GM12801 (cell line): ENCODE results near the gene ETFA.

Experiments
- CTCF ChIP-seq: IDR thresholded peaks from one replicate; pipeline ENCODE4 v1.5.1; 2011; ENCODE audit warnings: control low read depth; ENCODE audit not compliant: insufficient read length; ENCODE audit errors: extremely low read depth

ETFA gene

GRCh38 chr15:76234337-76234889 is 76.9 kb downstream of the ETFA start:
- TF ChIP-seq CTCF: no peak

- no peak for TF ChIP-seq CTCF
Observed at GRCh38 chr15:76233921-76234320, 77.3 kb downstream of the ETFA start.

- TF ChIP-seq CTCF: no peak
Observed at GRCh38 chr15:76229266-76229665, 82.0 kb downstream of the ETFA start.

GRCh38 chr15:76223521-76223920 is 87.7 kb downstream of the ETFA start:
- no peak for TF ChIP-seq CTCF

GRCh38 chr15:76222159-76222558 is 89.1 kb downstream of the ETFA start:
- TF ChIP-seq CTCF: no peak

- TF ChIP-seq CTCF: no peak
Observed at GRCh38 chr15:76221085-76221767, 90.0 kb downstream of the ETFA start.

- no peak for TF ChIP-seq CTCF
Observed at GRCh38 chr15:76217882-76218217, 93.4 kb downstream of the ETFA start.
